AG04449 (cell line): ENCODE data around the gene GALNTL6.

Experiments
- CTCF ChIA-PET: fragments of 350-600 bp; formaldehyde crosslinking; extraction: SDS; loops from one replicate; lab custom pipeline; 2021; ENCODE audit warnings: antibody characterized with exemption; lab: Yijun Ruan, JAX
- POLR2A ChIA-PET: fragments of 400-600, 350-600 bp; formaldehyde crosslinking; extraction: SDS; loops from one replicate; lab custom pipeline; 2020; ENCODE audit warnings: antibody characterized with exemption, inconsistent platforms; lab: Yijun Ruan, JAX
- DNase-seq: peaks from one replicate; pipeline ENCODE4 v3.0.0-alpha.2; 2010; ENCODE audit warnings: low read depth, low spot score
- H3K4me3 ChIP-seq: 2 replicates; pipeline ENCODE4 v1.5.1; 2011; ENCODE audit warnings: low read depth, mild to moderate bottlenecking, control low read depth, low read length
- CTCF ChIP-seq: IDR thresholded peaks from one replicate; pipeline ENCODE4 v1.5.1; 2011; ENCODE audit warnings: mild to moderate bottlenecking, moderate library complexity, low read length, control low read depth, inconsistent platforms; ENCODE audit not compliant: insufficient read depth; ENCODE audit errors: missing control alignments

The GALNTL6 gene

GRCh38 chr4:172809319-172809718, 996.1 kb downstream of the GALNTL6 start:
- POLR2A ChIA-PET, result no interaction called here
- no peak overlapping the region for H3K4me3 ChIP-seq
- CTCF ChIA-PET, result no interaction called here
- no peak for DNase-seq
- TF ChIP-seq CTCF, result no peak

GRCh38 chr4:172813359-172813923, 1000.2 kb downstream of the GALNTL6 start:
- no peak overlapping the region for H3K4me3 ChIP-seq
- ChIA-PET CTCF (no interaction called here), POLR2A (no interaction called here)
- TF ChIP-seq CTCF, result no peak
- DNase-seq, result no peak

- no peak for TF ChIP-seq CTCF
- ChIA-PET POLR2A (no interaction called here), CTCF (no interaction called here)
- no peak overlapping the region for H3K4me3 ChIP-seq
- no peak for DNase-seq
Observed at GRCh38 chr4:172815499-172816164, 1002.4 kb downstream of the GALNTL6 start.

- no peak for TF ChIP-seq CTCF
- no peak for DNase-seq
- CTCF ChIA-PET, result no interaction called here
- POLR2A ChIA-PET, result no interaction called here
- H3K4me3 ChIP-seq, result no peak overlapping the region
Observed at GRCh38 chr4:172818901-172819300, 1005.7 kb downstream of the GALNTL6 start.

- CTCF ChIA-PET, result no interaction called here
- DNase-seq, result no peak
- TF ChIP-seq CTCF, result no peak
- POLR2A ChIA-PET, result no interaction called here
- no peak overlapping the region for H3K4me3 ChIP-seq
Observed at GRCh38 chr4:172819353-172819752, 1006.1 kb downstream of the GALNTL6 start.

GRCh38 chr4:172822331-172822730, 1009.1 kb downstream of the GALNTL6 start:
- no peak overlapping the region for H3K4me3 ChIP-seq
- ChIA-PET CTCF (no interaction called here), POLR2A (no interaction called here)
- no peak for TF ChIP-seq CTCF
- DNase-seq, result no peak
